Esophagus squamous epithelium (tissue), 5 donors: ENCODE results near the gene SLC25A45. TPM values are rescaled to one million over a fixed set of nuclear protein-coding genes. Genes with fewer than 3 reads are reported as not detected.

Experiments
- DNase-seq: peaks from one replicate; lab custom pipeline; 2025; lab: John Stamatoyannopoulos, UW
- H3K27ac ChIP-seq, 4 donors: fragments of 200-600 bp; sonication (generic); one replicate each; pipeline ENCODE4 v1.5.1; 2016 to 2019; ENCODE audit warnings: mild to moderate bottlenecking in 1 of 4
- H3K27me3 ChIP-seq, 4 donors: fragments of 200-600 bp; sonication (generic); 1 replicate in 3 of 4; 2 replicates in 1 of 4; pipeline versions ENCODE4 v1.5.1 to v1.6.0; 2017 to 2021; ENCODE audit warnings: antibody characterized with exemption in 1 of 4
- H3K36me3 ChIP-seq, 3 donors: fragments of 200-600 bp; sonication (generic); one replicate each; pipeline ENCODE4 v1.5.1; 2016 to 2019
- H3K4me1 ChIP-seq, 3 donors: fragments of 200-600 bp; sonication (generic); one replicate each; pipeline ENCODE4 v1.5.1; 2017 to 2019
- H3K4me3 ChIP-seq, 4 donors: fragments of 200-600 bp; sonication (generic); 1 replicate in 3 of 4; 2 replicates in 1 of 4; pipeline ENCODE4 v1.5.1; 2016 to 2019; ENCODE audit warnings: mild to moderate bottlenecking in 2 of 4, moderate library complexity in 1 of 4
- H3K9me3 ChIP-seq, 3 donors: fragments of 200-600 bp; sonication (generic); one replicate each; pipeline ENCODE4 v1.5.1; 2016 to 2019
- POLR2A ChIP-seq, 4 donors: fragments of 450-650 bp; IDR thresholded peaks; one replicate each; pipeline ENCODE4 v1.6.1; 2017; ENCODE audit warnings: antibody characterized with exemption in 4 of 4, mild to moderate bottlenecking in 4 of 4, moderate library complexity in 3 of 4
- WGBS, 2 donors: methylation state at CpG; one replicate each; pipeline ENCODE4 v1.1.5; 2018; 5-methylcytosine and 5-hydroxymethylcytosine counted together
- intact Hi-C: fragments of 100-400 bp; cut with DNase I; formaldehyde crosslinking; loops from one replicate; pipeline ENCODE4 v1.15.0; 2022
- total RNA-seq, 4 donors: library from RNA; depleted of rRNA; stranded (reverse); fragments of >200 nt; gene quantifications; one replicate each; pipeline ENCODE4 v1.1.0, GENCODE V29; 2016
- TF ChIP-seq, protein P1 (sequence below), 6 experiments: fragments of 450-650 bp in 4 of 6; fragments of 200-600 bp in 2 of 6; sonication (generic) in 2 of 6; IDR thresholded peaks; one replicate each; pipeline ENCODE4 v1.5.1; 2016 to 2019; ENCODE audit warnings: antibody characterized with exemption in 6 of 6, mild to moderate bottlenecking in 4 of 6, moderate library complexity in 4 of 6
- donor health status: DM: yes; HTN: yes; CAD: no.

The SLC25A45 gene
- total RNA-seq, 4 donors from 2014 or later: 1.9 to 7.7 (median 4.0) TPM

DNA sequence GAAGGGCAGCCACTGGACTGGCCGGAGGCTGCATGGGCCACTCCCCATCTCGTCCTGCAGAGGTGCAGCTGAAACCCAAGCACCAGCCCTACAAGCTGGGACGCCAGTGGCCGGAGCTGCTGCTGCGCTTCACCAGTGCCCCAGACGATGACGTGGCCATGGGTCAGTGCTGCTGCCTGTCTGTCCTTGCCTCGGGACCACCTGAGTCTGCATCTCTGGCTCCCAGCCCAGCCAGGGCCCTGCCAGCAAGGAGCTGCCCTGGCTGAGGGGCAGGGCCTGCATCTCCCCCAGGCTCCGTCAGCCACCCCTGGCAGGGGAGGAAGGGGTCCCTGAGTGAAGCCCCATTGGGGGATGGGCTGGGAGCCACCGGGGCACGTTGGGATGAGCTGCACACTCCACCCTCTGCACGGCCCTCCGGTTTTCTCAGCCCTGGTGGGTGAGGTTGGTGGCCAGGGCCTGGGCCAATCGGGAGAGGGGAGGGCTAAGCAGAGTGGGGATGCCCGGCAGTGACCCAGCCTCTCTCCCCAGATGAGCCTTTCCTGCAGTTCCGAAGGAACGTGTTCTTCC, 11.2 kb upstream of the SLC25A45 start:
- Histone ChIP-seq H3K4me1 (peaks cover 32 to 36% (median 32%) of the 10 kb centered on the region in 3 donors), H3K36me3 (peaks cover 39 to 96% (median 40%) of the 10 kb centered on the region in 3 donors), H3K9me3 (no peaks in the 10 kb centered on the region), H3K27ac (no peak overlapping the region), H3K4me3 (no peak overlapping the region), H3K27me3 (no peaks in the 10 kb centered on the region)
- TF ChIP-seq POLR2A (IDR thresholded peaks at IDR 0.05): no peak
- TF ChIP-seq, protein P1, sequence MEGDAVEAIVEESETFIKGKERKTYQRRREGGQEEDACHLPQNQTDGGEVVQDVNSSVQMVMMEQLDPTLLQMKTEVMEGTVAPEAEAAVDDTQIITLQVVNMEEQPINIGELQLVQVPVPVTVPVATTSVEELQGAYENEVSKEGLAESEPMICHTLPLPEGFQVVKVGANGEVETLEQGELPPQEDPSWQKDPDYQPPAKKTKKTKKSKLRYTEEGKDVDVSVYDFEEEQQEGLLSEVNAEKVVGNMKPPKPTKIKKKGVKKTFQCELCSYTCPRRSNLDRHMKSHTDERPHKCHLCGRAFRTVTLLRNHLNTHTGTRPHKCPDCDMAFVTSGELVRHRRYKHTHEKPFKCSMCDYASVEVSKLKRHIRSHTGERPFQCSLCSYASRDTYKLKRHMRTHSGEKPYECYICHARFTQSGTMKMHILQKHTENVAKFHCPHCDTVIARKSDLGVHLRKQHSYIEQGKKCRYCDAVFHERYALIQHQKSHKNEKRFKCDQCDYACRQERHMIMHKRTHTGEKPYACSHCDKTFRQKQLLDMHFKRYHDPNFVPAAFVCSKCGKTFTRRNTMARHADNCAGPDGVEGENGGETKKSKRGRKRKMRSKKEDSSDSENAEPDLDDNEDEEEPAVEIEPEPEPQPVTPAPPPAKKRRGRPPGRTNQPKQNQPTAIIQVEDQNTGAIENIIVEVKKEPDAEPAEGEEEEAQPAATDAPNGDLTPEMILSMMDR (IDR thresholded peaks at IDR 0.05): no peak
- no peak for DNase-seq
- 74 to 96% methylated on average over 4 to 6 of the region's 17 CpGs for WGBS, 2 donors
- intact Hi-C loops: no loop called here

DNA sequence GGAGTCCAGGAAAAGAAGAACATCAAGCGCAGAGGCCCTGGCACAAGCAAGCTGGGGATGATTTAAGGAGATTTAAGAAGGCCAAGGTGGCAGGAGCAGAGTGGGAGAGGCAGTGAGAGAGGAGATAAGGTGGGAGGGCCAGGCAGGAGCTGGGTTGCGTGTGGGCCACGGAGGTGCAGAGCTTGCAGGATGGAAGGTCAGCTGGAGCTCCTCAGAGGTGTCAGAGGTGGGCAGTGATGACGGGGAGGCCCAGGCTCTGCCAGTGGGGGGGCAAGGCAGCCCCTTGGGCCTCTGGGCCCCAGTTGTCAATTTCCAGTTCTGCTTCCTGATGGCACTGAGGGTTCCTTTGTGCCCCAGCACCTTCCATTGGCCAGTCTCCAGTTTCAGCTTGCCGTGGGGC, 10.5 kb upstream of the SLC25A45 start:
- intact Hi-C loops: no loop called here
- H3K4me3 ChIP-seq: no peak overlapping the region
- 88 to 91% methylated on average over 4 of the region's 5 CpGs for WGBS, 2 donors
- no peak overlapping the region for H3K27ac ChIP-seq
- DNase-seq: no peak
- H3K9me3 ChIP-seq: no peaks in the 10 kb centered on the region
- H3K36me3 ChIP-seq: peaks cover 33 to 89% (median 33%) of the 10 kb centered on the region in 3 donors
- H3K4me1 ChIP-seq: peaks cover 39 to 43% (median 39%) of the 10 kb centered on the region in 3 donors
- TF ChIP-seq POLR2A (IDR thresholded peaks at IDR 0.05): no peak
- TF ChIP-seq, protein P1 (IDR thresholded peaks at IDR 0.05): no peak
- no peaks in the 10 kb centered on the region for H3K27me3 ChIP-seq

- H3K9me3 ChIP-seq: no peaks in the 10 kb centered on the region
- peaks cover 44 to 49% (median 45%) of the 10 kb centered on the region in 3 donors for H3K4me1 ChIP-seq
- H3K36me3 ChIP-seq: peaks cover 27 to 83% (median 31%) of the 10 kb centered on the region in 3 donors
- no peak overlapping the region for H3K4me3 ChIP-seq
- TF ChIP-seq, protein P1 (IDR thresholded peaks at IDR 0.05): no peak
- TF ChIP-seq POLR2A (IDR thresholded peaks at IDR 0.05): no peak
- intact Hi-C loops: no loop called here
- WGBS, 2 donors: 72 to 81% methylated on average over 9 of the region's 13 CpGs
- DNase-seq: no peak
- peak overlapping the region in 2 of 4 donors; percentile 98 to 99 for H3K27ac ChIP-seq
- H3K27me3 ChIP-seq: no peaks in the 10 kb centered on the region
These were observed 9.9 kb upstream of the SLC25A45 start for GRCh38 chr11:65392186-65392829.

GRCh38 chr11:65390996-65391395, 8.6 kb upstream of the SLC25A45 start:
- H3K27me3 ChIP-seq: no peaks in the 10 kb centered on the region
- H3K27ac ChIP-seq: peak overlapping the region; percentile 16 to 99 (median 74)
- intact Hi-C loops: no loop called here
- DNase-seq: no peak
- no peak for TF ChIP-seq POLR2A (IDR thresholded peaks at IDR 0.05)
- TF ChIP-seq, protein P1 (IDR thresholded peaks at IDR 0.05): peak in 1 of 6 experiments; percentile 12
- no peaks in the 10 kb centered on the region for H3K9me3 ChIP-seq
- peak overlapping the region in 3 of 4 donors; percentile 20 to 91 (median 29) for H3K4me3 ChIP-seq
- peaks cover 14 to 70% (median 18%) of the 10 kb centered on the region in 3 donors for H3K36me3 ChIP-seq
- peaks cover 52 to 58% (median 53%) of the 10 kb centered on the region in 3 donors for H3K4me1 ChIP-seq
- WGBS, 2 donors: 0 to 17% methylated on average over 1 of the region's 9 CpGs
